GM19240 (cell line): ENCODE data around the gene MGAT5.

ENCODE experiments used
- DNase-seq: peaks from one replicate; pipeline ENCODE4 v3.0.0; 2011; ENCODE audit warnings: low spot score; ENCODE audit not compliant: insufficient read length

Gene MGAT5

DNA sequence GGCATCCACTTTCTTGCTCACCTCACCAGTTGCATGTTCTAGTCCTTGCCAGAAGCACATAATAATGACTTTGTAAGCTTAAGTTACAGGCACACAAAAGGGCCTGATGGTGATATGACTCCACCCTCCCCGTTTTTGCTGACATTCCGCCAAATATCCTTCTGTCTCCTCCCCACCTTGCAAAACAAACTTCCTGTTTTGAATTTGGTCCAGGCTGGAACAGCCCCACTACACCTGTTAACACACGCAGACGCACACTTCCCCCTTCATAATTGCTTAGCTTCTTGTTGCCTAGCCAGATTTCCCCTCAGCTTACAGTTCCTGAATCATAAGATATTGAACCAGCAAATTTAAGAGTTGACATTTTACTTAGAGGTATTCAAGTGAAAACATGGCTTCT lies at the start of gene MGAT5:
TSS of gene MGAT5 (plus strand) at position 269 of the 400 bp plus-strand sequence. CDS start 332 bp downstream, outside the sequence.
- no peak for DNase-seq

DNA sequence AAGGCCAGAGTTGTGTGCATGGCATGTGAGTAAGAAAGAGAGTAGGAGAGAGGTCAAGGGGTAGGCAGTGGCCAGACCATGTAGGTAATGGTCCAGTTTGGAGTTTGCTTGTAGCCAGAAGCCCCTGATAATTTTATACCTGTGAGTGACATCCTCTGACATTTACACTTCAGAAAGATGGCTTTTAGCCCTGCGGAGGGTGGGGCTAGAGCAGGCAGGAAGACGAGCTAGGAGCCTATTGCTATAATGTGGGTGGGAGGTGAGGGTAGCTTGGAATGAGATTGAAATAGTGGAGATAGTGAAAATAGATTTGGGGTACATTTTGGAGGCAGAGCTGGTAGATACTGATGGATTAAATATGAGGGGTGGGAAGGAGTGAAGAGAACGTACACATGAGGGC lies 48.8 kb upstream of the MGAT5 start:
- no peak for DNase-seq

- no peak for DNase-seq
These were observed 47.8 kb upstream of the MGAT5 start for GRCh38 chr2:134206031-134206430.

DNA sequence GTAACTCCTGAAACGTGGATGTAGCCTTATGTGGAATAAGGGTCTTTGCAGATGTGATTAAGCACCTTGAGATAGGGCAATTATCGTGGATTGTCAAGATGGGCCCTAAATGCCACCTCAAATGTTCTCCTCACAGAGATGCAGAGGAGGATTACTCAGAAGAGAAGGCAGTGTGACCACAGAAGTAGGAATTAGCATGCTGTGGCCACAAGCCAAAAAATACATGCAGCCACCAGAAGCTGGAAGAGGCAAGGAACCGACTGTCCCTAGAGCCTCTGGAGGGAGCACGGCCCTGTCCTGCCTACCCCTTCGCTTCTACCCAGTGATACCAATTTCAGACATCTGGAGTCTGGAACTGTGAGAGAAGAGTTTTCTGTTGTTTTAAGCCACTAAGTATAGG lies 47.3 kb upstream of the MGAT5 start:
- DNase-seq: no peak

DNA sequence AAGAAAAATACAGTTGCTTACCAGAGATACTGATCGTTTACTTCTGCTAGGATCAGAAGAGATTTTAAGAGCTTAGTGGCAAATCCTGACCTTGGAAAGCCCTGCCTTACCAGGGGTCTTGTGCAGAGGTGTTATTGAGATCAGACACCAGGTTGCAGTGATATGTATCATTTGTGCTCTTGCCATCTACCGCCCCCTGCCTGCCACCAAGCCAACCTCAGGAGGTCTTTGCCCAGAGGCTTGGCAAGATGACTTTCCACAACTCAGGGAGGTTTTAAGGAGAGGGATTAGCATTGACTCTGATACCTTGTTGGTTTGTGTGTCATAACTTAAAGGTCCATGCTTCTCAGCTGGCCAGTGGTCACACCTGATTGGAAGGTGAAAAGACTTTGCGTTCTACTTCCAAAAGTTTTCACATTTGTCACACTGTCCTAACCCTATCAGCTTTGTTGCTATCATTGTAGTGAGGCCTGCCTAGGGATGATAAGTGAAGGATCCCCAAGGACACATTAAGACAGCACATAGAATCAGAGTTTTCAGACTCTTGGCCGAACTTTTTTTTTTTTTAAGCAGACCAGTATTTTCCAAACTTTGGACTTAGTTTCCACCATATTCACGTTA lies 46.2 kb upstream of the MGAT5 start:
- peak; percentile 35 for DNase-seq

DNA sequence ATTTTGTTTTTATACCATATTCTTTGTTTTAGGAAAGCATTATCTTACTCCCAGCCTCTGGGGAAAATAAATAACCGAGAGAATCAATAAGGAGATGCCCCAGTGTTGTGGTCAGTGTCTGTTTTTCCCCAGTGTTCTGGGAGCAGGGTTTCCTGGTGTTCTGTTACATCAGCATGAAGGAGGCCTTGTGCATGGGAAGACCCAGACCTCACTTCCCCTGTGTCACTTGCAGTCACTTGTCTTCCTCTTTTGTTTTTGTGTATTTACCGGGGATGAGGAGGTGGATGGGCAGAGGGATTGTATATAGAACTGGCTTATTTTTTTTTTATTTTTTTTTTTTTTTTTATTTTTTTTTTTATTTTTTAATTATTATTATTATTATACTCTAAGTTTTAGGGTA lies 45.0 kb upstream of the MGAT5 start:
- DNase-seq: no peak

- DNase-seq: no peak
These were observed 41.1 kb upstream of the MGAT5 start for GRCh38 chr2:134212746-134213145.

DNA sequence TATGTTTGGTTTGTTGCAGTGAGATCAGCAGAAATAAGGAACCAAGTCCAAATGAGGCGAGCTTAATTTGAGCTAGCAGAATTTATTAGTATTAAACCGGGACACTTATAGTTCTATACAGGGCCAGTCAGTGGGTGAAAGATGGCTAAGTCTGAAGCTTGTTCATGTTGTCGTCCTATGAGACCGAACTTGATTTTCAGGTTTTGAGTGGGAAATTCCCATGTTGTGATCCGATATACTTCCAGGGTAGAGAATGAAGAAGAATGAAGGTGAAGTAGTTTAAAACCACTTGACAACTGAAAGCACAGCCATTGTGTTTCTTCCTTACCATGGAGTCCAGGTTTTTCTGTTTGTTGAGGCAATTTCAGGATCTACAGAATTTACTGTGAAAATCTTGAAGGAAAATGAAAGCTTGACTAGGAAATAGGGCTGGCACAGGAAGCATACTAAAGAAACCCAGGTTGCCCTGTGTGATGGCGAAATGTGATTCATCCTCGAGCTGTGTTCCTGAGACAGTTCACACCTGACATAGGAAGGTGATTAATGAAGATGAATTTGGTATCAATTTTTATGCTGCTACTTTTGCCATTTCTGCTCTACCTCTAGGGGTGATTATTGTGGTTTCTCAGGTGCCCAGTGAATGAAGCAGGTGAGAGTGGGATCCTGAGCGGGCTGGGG lies 37.6 kb upstream of the MGAT5 start:
- DNase-seq: no peak

DNA sequence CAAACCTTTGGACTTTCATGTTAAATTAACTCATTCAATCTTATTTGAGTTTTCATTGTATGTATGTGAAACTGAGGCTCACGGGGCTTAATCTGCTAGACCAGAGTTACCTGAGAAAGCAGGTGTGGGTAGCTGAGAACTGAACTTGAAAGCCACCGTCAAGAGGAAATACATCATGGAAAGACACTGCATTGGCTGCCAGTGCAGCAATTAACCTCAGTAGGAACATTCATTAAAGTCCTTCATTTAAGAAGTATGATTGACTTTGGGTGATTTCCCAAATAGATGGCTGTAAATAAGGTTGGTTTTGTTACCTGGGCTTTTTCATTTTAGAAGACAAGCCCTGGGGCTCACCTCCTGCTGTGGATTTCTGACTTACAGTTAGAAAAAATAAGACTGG lies 36.5 kb upstream of the MGAT5 start:
- DNase-seq: no peak

DNA sequence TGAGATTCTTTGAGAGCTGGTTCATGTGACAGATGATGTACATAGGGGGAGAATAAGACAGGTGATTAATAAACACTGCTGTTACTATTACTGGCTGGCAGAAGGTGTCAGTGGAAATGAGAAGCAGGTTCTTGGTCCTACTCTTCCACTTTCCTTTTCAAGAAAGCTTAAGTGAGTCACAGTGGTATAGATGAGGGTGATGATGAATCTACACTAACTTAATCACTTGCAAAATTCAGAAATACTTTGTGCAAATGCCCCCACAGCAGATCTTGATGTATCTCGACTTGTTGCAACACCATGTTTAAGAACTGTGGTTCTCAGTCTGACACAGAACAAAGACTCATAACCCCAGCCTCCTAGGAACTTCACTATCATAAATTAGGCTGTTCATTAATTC lies 35.9 kb upstream of the MGAT5 start:
- DNase-seq: no peak

- no peak for DNase-seq
These were observed 35.5 kb upstream of the MGAT5 start for GRCh38 chr2:134218414-134218813.

GRCh38 chr2:134218930-134219658 lies 34.8 kb upstream of the MGAT5 start:
- no peak for DNase-seq

GRCh38 chr2:134220344-134220974 lies 33.4 kb upstream of the MGAT5 start:
- DNase-seq: no peak

- no peak for DNase-seq
These were observed 29.9 kb upstream of the MGAT5 start for GRCh38 chr2:134224005-134224404.

- DNase-seq: no peak
These were observed 28.7 kb upstream of the MGAT5 start for GRCh38 chr2:134225173-134225572.

GRCh38 chr2:134225841-134226240 lies 28.0 kb upstream of the MGAT5 start:
- DNase-seq: no peak

- DNase-seq: no peak
These were observed 27.3 kb upstream of the MGAT5 start for GRCh38 chr2:134226601-134227000.

DNA sequence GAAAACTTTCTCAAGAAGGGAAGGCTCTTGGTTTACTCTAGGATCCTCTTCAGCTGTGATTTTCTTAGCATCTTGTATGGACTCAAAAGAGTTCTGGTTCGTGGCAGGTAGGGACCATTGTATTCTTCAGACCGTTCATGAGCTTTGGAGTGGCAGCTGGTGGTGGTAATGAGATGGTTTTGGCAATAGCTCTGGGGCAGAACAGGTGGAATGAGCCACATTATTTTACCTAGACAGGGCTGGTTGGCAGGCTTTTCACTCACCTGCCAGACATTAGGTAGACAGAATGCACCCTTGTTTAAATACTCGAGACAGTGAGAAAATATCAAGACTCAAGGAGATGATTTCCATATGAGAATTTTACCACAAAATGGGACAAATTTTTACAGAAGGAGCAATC lies 26.2 kb upstream of the MGAT5 start:
- DNase-seq: no peak

DNA sequence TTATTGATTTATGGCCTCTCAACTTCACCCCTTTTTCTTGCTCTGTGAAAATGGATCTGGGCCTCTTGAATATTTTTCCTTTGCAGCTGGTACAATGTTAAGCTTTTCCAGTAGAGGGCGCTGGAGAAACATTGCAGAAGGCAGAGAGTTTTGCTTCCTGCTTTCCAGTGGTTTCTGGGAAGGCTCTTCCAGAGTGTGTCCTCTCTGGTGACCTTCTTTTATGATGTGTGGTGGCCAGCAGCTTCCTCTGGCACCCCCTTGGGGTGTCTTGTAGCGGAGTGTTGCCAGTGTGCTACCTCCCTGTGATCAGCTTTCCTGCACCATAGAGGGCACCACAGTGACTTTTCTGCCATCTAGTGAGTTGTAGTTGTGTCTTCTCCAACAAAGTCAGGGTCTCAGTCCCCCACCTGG lies 25.4 kb upstream of the MGAT5 start:
- no peak for DNase-seq

GRCh38 chr2:134229540-134229939 lies 24.3 kb upstream of the MGAT5 start:
- no peak for DNase-seq

DNA sequence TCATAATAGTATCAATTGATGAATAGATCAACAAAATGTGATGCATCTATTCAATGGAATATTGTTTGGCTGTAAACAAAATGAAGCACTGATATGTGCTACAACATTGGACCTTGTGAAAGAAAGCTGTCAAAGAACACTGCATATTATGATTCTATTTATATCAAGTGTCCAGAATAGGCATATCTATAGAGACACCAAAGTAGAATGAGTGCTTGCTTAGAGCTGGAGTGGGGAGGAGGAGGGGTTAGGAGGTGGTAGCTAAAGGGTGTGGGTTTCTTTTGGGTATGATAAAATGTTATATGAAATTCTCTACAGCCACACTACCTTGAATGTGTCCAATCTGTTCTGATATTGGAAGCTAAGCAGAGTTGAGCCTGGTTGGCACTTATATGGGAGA lies 23.0 kb upstream of the MGAT5 start:
- DNase-seq: no peak

DNA sequence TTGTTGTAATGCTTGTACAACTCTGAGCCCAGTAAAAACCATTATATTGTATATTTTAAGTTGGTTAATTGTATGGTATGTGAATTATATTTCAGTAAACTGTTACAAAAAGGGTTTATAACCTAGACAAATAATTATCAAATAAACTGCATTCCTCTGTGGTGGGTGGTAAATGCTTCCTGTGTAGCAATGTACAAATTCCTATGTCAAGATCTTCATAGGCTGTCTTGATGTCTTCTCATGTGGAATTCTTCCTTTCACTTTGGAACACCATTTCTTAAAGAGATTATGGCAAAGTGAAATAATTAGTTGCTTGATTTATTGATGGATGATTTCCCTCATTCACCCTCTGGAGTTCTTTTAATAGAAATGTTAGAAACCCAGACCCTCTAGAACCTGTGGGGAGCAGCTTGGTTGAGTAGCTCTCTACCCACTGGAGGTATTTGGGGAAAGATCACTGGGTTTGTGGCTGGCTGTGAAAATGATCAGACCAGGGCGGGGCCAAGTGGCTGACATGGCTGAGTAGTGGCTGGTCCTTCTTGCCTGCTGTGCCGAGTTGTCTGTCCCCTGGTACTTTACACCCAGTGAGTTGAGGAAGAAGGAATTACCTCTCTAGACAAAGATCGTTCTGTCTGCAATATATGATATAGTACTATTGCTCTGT lies 22.4 kb upstream of the MGAT5 start:
- DNase-seq: no peak
